NCI-H82 treated with DMSO at 0.1 percent for 48 hours (cell line): ENCODE data around the gene PRR23B.
"Not testable (repeated sequence)": the region's sequence is repeated elsewhere in the genome, so short reads cannot be mapped to it uniquely, and the experiment has no call there.

Source experiments
- DNase-seq: peaks from one replicate; lab custom pipeline; 2025; ENCODE audit not compliant: unreplicated experiment; lab: John Stamatoyannopoulos, UW

PRR23B gene

DNA sequence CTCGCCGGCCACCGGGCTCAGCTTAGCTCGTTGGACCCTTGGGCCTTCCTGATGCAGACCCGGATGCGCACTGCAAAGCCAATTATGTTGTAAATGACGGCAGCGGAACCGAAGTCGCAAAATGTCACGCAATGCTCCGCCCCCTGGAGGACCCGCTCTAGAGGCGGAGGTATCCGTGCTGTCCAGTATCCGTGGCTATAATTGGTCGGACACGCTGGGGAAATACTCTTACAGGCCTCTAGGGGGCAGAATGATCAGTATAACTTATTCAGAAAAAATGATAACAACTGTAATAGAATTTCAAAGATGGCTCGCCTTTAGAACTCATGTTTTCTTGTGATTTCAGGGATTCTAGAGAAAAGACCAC is at the start of gene PRR23B:
TSS of gene PRR23B (minus strand) at position 59 of the 367 bp plus-strand sequence. CDS start 265 bp downstream, outside the sequence.
- DNase-seq: no peak

DNA sequence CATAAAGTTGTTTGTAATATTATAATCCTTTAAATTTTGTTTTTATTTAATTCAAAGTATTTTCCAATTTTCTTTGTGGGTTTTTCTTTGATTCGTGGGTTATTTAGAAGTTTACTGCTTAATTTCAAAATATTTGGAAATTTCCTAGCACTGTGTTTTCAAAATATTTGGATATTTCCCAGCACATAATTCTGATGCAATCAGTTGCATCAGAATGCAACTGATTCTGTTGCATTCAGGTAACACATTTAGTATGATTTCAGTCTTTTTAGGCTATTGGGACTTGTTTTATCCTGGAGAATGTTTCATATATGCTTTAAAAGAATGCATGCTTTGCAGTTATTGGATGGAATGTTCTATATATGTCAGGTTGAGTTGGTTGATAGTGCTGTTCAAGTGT is 42.2 kb upstream of the PRR23B start:
- no peak for DNase-seq

DNA sequence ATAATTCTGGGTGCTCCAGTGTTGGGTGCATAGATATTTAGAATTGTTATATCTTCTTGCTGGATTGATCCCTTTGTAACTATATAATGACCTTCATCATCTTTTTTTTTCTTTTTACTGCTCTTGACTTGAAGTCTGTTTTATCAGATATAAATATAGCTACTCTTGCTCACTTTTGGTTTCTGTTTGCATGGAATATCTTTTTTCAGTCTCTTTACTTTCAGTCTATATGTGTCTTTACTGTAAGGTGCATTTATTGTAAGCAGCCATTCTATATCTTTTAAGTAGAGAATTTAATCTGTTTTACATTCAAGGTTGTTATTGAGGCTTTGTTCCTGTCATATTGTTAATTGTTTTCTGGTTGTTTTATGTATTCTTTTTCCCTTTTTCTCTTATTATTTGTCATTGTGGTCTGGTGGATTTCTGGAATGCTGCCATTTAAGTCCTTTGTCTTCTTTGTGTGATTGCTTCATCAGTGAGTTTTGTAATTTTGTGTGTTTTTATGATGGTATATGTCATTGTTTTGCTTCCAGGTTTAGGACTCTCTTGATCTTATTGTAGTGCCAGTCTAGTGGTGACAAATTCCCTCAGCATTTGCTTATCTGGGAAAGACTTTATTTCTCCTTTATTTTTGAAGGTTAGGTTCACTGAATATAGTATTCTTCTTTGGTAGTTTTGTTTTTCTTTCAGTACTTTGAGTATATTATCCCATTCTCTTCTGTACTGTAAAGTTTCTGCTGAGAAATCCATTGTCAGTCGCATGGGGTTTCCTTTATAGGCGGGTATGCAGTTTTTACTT is 32.3 kb upstream of the PRR23B start:
- no peak for DNase-seq

DNA sequence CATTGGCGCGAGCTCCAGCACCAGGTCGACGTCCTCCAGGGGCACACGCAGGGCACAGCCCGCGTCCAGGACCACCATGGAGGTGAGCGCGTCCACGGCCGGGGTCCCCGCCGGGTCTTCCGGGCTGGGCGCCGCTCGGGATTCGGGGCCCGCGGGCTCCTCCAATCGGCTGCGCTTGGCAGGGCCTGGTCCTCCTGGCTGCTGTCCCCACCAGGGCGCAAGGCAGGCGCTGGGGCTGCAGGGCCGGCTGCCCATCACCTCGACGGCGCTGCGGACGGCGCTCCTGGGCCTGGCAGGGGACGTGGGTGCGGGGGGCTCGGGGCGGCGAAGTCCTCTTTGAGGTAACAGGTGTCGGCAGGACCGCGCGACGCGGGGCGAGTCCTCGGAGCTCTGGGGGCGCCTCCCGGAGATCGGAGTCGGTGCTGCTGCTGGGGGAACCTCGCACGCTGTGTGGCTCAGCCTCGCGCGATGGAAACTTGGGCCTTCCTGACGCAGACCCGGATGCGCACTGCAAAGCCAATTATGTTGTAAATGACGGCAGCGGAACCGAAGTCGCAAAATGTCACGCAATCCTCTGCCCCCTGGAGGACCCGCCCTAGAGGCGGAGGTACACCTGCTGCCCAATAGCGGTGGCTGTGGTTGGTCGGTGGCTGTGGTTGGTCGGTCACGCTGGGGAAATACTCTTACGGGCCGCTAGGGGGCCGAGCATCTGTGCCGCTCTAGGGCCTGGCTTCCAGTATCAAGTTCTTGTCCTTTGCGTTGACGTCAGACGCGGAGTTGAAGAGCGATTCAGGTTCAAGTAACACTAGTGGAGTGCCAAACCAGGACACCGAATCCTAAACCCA is 23.9 kb upstream of the PRR23B start, which contains the start of gene PRR23C:
TSS of gene PRR23C (minus strand) at position 527 of the 845 bp plus-strand sequence. CDS start at position 255, 272 bp downstream.
- DNase-seq: no peak

DNA sequence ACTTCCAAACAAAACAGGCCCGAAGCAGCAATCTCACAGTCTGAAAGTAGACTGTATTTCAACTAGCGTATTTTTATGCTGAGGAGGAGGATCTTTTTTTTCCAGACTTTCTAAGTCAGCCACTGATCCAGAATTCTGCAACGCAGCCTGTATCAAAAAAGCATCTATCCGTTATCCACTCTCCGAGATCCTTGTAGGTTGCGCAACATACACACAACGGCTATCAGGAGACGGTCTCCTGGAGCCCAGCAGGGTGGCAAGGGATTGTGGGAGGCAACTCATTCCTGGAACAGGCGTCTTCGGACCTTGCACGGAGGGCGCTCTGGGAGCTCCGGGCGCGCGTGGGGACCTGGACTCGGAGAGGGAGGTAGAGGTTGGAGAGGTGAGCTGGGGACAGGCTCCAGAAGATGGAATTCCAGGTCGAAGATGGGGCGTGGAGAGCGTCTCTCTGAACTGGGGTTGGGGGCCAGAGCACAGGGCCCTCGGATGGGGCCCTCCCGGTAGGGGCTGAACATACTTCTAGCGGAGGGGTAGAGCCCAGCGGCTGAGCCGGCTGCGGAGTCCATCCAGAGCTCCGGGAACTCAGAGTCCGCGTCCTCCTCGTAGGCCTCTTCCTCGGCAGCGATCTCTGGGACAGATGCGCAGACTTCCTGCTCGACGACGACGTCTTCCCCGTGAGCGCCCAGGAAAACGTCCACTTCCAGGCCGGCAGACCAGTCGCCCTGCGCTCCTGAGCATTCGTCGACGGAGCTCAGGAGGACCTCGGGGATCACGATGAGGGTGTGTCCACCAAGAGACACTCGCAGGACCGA is 23.0 kb upstream of the PRR23B start:
- DNase-seq: no peak

DNA sequence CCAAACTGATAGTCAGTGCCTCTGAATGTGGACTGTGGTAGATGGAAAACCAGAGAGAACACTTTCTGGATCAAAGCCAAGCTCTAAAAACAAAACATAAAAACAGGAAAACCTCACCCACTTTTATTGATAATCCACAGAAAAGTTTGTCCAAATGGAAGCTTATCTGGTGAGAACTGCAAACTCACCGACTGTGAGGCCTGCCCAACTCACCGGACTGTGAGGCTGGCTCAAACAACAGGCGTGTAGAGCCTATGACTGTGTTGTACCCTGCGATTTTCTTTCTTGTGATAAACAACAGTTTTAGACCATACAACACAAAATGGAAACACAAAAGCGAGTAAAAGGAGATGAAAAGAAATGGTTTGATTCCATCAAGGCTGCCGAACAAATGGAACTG is 16.8 kb upstream of the PRR23B start:
- no peak for DNase-seq

DNA sequence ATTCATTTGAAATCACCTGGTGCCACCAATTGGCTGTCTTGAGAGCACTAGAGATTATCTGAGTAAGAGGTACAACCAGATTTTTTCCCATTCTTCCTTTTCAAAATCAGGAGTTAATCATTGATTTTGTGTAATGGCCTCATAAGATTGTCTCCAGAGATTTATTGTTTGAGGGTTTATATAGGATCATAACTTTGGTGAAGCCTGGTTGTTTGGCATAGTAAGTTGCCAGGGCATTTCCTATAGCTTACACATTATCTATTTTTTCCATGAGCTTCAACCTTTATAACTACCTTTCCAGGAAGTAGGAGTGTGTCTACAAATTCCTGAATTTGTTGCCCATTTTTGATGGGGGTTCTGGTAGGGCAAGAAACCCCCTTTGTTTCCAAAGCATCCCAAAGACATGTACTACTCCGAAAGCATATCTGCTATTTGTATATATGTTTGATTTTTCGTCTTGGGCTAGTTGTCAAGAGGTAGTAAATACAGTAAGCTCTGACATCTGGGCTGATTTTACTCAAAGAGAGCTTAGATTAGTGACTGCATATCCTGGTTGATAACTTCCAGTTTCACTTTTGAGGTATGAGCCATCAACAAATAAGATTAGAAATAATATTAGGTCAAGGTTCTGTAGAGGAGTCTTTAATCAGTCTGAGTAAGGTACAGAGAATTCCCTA is 11.7 kb upstream of the PRR23B start:
- DNase-seq: no peak

DNA sequence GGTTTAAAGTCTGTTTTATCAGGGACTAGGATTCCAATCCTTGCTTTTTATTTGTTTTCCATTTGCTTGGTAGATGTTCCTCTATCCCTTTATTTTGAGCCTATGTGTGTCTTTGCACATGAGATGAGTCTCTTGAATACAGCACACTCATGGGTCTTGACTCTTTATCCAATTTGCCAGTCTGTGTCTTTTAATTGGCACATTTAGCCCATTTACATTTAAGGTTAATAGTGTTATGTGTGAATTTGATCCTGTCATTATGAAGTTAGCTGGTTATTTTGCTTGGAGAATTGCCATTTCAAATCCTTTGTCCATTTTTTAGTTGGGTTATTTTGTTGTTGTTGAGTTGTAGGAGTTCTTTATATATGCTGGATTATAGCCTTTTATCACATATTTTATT is 9.8 kb upstream of the PRR23B start:
- not testable (repeated sequence) for DNase-seq

DNA sequence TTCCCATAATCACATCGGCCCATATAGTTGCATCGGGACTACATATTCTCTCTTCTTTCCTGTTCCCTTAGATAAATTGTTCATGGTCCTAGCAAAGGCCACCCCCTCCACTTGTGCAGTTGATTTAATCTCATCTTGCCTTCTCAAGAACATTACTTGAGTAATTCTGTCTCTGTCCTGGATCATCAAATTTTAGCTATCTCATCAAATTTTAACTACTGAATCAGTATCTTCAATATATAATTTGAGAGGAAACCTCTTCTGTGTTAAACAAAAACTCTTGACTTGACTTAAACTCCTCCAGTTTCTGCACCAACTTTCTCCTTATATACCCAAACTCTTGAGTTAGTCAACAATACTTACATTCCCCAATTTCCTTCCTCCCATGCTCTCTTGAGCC is 4.2 kb upstream of the PRR23B start:
- DNase-seq: no peak

DNA sequence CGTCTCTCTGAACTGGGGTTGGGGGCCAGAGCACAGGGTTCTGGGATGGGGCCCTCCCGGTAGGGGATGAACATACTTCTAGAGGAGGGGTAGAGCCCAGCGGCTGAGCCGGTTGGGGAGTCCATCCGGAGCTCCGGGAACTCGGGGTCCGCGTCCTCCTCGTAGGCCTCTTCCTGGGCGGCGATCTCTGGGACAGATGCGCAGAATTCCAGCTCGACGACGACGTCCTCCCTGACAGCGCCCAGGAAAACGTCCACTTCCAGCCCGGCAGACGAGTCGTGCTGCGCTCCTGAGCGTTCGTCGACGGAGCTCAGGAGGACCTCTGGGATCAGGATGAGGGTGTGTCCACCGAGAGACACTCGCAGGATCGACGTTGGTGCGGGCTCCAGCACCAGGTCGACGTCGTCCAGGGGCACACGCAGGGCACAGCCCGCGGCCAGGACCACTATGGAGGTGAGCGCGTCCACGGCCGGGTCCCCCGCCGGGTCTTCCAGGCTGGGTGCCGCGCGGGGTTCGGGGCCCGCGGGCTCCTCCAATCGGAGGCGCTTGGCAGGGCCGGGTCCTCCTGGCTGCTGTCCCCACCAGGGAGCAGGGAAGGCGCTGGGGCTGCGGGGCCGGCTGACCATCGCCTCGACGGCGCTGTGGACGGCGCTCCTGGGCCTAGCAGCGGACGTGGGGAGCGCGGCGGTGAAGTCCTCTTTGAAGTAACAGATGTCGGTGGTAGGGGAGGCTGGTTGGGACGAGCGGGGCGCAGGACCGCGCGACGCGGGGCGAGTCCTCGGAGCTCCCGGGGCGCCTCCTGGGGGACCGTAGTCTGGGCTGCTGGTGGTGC is 474 bp downstream of the PRR23B start:
- DNase-seq: no peak

DNA sequence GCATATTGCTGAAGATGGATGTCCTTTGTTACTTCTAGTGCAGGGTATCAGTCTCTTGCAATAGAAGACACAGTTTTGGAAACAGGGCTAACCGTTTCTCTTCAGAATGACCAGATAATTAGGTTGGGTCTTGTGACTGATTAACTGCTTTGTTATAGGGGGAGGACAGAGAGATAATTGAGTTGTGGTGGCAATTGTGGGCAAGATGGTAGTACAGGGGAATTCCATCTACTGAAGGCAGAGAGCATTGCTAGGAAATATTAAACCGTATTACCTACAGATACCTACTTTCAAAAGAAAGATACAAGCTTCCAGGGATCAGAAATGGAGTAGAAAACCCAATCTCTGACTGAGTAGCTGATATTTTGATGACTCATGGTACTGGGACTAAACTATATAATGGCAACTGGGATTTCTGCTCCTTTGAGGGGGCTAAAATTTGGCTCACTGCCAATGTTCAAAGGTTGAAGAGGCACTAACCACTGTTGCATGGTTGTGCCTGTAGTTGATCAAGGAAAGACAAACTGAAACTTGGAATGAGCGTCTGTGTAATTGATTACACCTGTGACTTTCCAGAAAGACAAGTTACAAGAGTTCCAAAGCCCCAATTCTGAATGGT is 4.2 kb downstream of the PRR23B start:
- no peak for DNase-seq

DNA sequence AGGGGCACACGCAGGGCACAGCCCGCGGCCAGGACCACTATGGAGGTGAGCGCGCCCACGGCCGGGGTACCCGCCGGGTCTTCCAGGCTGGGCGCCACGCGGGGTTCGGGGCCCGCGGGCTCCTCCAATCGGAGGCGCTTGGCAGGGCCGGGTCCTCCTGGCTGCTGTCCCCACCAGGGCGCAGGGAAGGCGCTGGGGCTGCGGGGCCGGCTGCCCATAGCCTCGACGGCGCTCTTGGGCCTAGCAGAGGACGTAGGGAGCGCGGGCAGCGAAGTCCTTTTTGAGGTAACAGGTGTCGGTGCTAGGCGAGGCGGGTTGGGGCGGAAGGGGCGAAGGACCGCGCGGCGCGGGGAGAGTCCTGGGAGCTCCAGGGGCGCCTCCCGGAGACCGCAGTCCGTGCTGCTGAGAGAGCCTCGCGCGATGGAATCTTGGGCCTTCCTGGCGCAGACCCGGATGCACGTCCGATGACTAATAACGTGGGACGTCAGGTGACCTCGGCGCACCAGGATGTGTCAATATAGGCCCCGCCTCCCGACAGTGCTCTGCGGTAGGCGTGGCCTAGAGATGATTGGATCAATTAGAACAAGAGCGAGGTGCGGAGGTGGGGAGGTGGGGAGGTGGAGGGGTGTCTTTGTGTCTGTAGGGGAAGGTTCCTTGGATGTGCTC is 14.5 kb downstream of the PRR23B start, which contains the start of gene PRR23A:
TSS of gene PRR23A (minus strand) at position 218 of the 666 bp plus-strand sequence. CDS start at position 218, 0 bp downstream.
- no peak for DNase-seq

DNA sequence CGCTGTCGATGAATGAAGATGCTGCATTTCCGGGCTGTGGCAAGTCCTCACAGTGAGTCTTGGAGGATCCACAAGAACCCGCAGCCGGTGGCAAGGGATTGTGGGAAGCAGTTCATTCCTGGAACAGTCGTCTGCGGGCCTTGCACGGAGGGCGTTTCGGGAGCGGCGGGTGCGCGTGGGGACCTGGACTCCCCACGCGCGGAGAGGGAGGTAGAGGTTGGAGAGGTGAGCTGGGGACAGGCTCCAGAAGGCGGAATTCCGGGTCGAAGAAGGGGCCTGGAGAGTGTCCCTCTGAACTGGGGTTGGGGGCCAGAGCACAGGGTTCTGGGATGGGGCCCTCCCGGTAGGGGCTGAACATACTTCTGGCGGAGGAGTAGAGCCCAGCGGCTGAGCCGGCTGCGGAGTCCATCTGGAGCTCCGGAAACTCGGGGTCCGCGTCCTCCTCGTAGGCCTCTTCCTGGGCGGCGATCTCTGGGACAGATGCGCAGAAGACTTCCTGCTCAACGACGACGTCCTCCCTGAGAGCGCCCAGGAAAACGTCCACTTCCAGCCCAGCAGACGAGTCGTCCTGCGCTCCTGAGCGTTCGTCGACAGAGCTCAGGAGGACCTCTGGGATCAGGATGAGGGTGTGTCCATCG is 15.3 kb downstream of the PRR23B start:
- DNase-seq: no peak

DNA sequence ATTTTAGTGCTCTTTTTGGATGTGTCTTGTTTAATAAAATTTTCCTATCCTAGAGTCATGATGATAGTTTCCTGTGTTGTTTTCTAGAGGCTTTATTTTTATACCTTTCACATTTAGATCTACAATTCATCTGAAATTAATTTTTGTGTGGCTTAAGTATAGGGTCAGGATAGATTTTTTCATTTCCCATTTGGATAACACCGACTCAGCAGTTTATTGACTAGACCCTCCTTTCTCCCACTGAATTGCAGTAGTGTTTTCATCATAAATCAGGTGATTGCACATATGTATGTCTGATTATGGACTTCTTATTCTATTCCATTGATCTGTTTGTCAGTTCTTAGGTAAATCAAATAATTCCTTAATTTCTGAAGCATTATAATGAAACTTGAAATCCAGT is 25.0 kb downstream of the PRR23B start:
- DNase-seq: no peak

DNA sequence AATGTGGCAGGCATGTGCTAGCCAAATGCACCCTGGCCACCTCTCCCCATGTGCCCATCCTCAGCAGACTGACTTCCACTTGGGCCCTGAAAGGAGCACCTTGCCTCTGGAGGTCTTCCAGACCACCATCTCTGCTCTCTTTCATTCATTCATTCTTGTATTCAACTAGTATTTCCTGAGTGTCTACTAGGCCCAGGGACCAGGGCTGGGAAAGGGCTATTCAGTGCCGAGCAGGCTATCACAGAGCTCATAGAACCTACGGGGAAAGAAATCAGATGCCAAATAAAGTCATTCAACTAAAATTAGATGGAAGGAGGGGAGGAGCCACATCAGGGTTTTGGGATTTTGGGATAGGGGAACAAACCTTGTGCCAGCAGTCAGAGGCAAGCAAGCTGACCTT is 33.5 kb downstream of the PRR23B start:
- DNase-seq: no peak

DNA sequence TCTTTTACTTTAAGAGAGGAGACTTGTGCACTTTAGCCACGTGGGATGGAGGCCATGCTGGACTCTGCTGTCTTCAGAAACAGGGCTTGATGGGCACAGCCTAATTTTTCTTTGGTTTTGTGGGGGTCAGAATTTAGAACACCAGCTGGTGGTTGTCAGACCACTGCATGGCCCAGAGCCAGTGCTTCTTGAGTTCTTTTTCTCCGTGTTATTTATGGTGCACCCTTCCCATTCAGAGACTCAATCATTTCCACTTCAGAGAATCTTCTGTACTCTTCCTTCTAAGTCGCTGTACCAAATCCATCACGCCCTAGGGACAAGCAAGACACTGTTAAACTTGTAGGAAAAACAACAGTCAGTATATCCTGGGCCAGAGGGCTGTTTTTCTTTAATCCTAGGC is 34.8 kb downstream of the PRR23B start:
- no peak for DNase-seq

DNA sequence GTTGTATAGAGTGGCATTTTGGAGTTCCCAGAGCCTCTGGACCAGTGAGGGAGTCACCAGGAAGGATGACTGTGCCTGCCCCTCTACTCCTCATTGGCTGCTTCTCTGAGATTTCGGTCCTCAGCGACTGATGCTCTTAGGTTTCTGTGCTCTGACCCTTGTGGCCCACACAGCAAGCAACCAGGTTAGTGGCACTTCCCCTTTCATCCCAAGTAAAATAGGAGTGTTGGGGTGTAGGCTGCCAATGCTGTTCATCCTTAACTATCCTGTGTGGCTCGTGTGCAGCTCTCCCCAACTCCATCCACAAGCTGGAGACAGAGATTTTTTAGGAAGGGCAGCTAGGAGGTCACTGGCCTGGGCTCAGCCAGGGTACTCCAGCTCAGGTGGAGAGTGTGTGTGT is 35.9 kb downstream of the PRR23B start:
- DNase-seq: no peak

DNA sequence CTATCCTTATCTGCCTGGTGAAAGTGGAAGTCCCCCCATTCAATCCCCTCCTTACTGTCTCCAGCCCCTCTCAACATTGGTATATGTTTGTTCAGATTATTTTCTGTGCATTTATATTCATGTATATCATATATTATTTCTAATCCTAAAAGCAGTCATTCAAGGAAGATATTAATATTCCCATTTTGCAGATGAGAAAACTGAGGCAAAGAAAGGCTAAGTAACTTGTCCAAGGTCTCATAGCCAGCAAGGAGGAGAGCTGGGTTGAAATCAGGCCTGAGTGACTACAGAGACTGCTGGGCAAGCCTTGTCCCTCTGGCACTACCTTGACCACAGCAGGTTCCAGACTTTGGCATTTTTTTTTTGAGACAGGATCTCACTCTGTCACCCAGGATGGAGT is 44.7 kb downstream of the PRR23B start:
- no peak for DNase-seq
